ENCODE measurements around the gene ROCK2.

DNA sequence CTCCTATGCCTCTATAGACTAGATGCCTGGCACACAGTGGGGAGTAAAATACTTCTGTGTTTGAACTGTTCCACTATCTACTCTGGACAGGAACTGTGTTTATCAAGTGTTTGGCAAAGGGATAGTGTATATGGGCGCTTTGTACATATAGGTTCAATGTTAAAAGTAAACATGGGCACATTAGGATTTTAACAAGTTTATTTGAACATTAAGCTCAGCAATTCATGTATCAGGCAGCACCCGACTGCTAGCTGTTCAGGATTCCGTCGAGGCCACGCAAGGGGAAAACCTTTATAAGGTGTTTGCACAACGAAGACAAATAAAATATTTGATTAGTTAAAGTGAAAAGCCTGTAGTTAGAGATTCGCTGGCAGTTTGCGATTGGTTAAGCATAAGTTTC, 43.4 kb upstream of the ROCK2 start:
- no peak for TF ChIP-seq TAF1 (IDR thresholded peaks at IDR 0.05; ENCODE audit: borderline replicate concordance, low read depth, low read length)
- TF ChIP-seq ELF1 (IDR thresholded peaks at IDR 0.05) = no peak
- no peak for TF ChIP-seq EZH2phosphoT487 (IDR thresholded peaks at IDR 0.05; ENCODE audit: borderline replicate concordance, low read depth)
- TF ChIP-seq, protein P1, sequence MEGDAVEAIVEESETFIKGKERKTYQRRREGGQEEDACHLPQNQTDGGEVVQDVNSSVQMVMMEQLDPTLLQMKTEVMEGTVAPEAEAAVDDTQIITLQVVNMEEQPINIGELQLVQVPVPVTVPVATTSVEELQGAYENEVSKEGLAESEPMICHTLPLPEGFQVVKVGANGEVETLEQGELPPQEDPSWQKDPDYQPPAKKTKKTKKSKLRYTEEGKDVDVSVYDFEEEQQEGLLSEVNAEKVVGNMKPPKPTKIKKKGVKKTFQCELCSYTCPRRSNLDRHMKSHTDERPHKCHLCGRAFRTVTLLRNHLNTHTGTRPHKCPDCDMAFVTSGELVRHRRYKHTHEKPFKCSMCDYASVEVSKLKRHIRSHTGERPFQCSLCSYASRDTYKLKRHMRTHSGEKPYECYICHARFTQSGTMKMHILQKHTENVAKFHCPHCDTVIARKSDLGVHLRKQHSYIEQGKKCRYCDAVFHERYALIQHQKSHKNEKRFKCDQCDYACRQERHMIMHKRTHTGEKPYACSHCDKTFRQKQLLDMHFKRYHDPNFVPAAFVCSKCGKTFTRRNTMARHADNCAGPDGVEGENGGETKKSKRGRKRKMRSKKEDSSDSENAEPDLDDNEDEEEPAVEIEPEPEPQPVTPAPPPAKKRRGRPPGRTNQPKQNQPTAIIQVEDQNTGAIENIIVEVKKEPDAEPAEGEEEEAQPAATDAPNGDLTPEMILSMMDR (IDR thresholded peaks at IDR 0.05) = no peak
- TF ChIP-seq TEAD4 (IDR thresholded peaks at IDR 0.05; ENCODE audit: borderline replicate concordance, insufficient read depth) = no peak
- TF ChIP-seq POLR2AphosphoS5 (IDR thresholded peaks at IDR 0.05; ENCODE audit: low read depth, low read length) = no peak
- TF ChIP-seq GABPA (IDR thresholded peaks at IDR 0.05; ENCODE audit: low read depth) = no peak
- no peak for TF ChIP-seq MXI1 (IDR thresholded peaks at IDR 0.05; ENCODE audit: low read depth, low read length)
- no peak for TF ChIP-seq RCOR1 (IDR thresholded peaks at IDR 0.05; ENCODE audit: low read length)
- no peak for TF ChIP-seq EP300 (IDR thresholded peaks at IDR 0.05; ENCODE audit: borderline replicate concordance in 1 of 2, low read depth in 1 of 2, low read length in 1 of 2)
- TF ChIP-seq, protein P2, sequence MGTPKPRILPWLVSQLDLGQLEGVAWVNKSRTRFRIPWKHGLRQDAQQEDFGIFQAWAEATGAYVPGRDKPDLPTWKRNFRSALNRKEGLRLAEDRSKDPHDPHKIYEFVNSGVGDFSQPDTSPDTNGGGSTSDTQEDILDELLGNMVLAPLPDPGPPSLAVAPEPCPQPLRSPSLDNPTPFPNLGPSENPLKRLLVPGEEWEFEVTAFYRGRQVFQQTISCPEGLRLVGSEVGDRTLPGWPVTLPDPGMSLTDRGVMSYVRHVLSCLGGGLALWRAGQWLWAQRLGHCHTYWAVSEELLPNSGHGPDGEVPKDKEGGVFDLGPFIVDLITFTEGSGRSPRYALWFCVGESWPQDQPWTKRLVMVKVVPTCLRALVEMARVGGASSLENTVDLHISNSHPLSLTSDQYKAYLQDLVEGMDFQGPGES (IDR thresholded peaks at IDR 0.05; ENCODE audit: low read depth, low read length) = no peak

Data from SK-N-SH (cell line).